Stimulated activated CD4-positive, alpha-beta T cell treated with anti-CD3 and anti-CD28 coated beads, TNF-alpha, amount 100 ng/mL, for 48 hours (primary cell): ENCODE results near the gene THY1.
"Not testable (repeated sequence)": the region's sequence is repeated elsewhere in the genome, so short reads cannot be mapped to it uniquely, and the experiment has no call there.

Source experiments
- DNase-seq, 3 donors: peaks; one replicate each; pipeline ENCODE4 v3.0.0-alpha.2; 2020; ENCODE audit warnings: low read depth in 3 of 3

Gene THY1

GRCh38 chr11:119418759-119419158, 4.2 kb downstream of the THY1 start:
- DNase-seq = no peak

- DNase-seq = no peak
Measured at GRCh38 chr11:119417726-119418540, 5.0 kb downstream of the THY1 start.

GRCh38 chr11:119416606-119417580, 6.1 kb downstream of the THY1 start:
- no peak for DNase-seq

- no peak for DNase-seq
Measured at GRCh38 chr11:119415966-119416365, 7.0 kb downstream of the THY1 start.

GRCh38 chr11:119415517-119415916, 7.5 kb downstream of the THY1 start:
- no peak for DNase-seq

GRCh38 chr11:119414734-119415133, 8.2 kb downstream of the THY1 start:
- DNase-seq = no peak

GRCh38 chr11:119414321-119414720, 8.7 kb downstream of the THY1 start:
- DNase-seq = no peak

- DNase-seq = no peak
Measured at GRCh38 chr11:119412072-119412471, 10.9 kb downstream of the THY1 start.

GRCh38 chr11:119410501-119410900, 12.5 kb downstream of the THY1 start:
- DNase-seq = no peak

- no peak for DNase-seq
Measured at GRCh38 chr11:119409731-119410130, 13.2 kb downstream of the THY1 start.

- no peak for DNase-seq
Measured at GRCh38 chr11:119406005-119406404, 17.0 kb downstream of the THY1 start.

GRCh38 chr11:119405448-119405847, 17.5 kb downstream of the THY1 start:
- not testable (repeated sequence) for DNase-seq

- DNase-seq = no peak
Measured at GRCh38 chr11:119404872-119405271, 18.1 kb downstream of the THY1 start.

GRCh38 chr11:119403021-119403420, 20.0 kb downstream of the THY1 start:
- DNase-seq = no peak

- no peak for DNase-seq
Measured at GRCh38 chr11:119402470-119402869, 20.5 kb downstream of the THY1 start.

GRCh38 chr11:119400860-119401259, 22.1 kb downstream of the THY1 start:
- DNase-seq = no peak

GRCh38 chr11:119397740-119398139, 25.2 kb downstream of the THY1 start:
- DNase-seq = no peak

GRCh38 chr11:119396835-119397234, 26.1 kb downstream of the THY1 start:
- DNase-seq = no peak

- DNase-seq = no peak
Measured at GRCh38 chr11:119391275-119391674, 31.7 kb downstream of the THY1 start.

- no peak for DNase-seq
Measured at GRCh38 chr11:119389611-119390254, 33.2 kb downstream of the THY1 start.

- no peak for DNase-seq
Measured at GRCh38 chr11:119388103-119388502, 34.9 kb downstream of the THY1 start.

- DNase-seq = no peak
Measured at GRCh38 chr11:119384332-119384731, 38.6 kb downstream of the THY1 start.
